Memory B cell (primary cell): ENCODE data around the gene DCAF5.

Experiments used
- ATAC-seq: fragments of 150-1000 bp; cut with Tn5 transposase; 2 replicates; pipeline ENCODE4 v1.10.0; 2021; ENCODE audit warnings: low read depth, mild to moderate bottlenecking, moderate library complexity
- DNase-seq, 2 donors: peaks; one replicate each; pipeline ENCODE4 v3.0.0; 2022; ENCODE audit warnings: low spot score in 2 of 2
- H3K27ac Mint-ChIP-seq: one replicate; pipeline ENCODE4 v1.8.0; 2022; ENCODE audit warnings: mild to moderate bottlenecking, moderate library complexity, mixed read lengths
- H3K27me3 Mint-ChIP-seq: one replicate; pipeline ENCODE4 v1.8.0; 2022; ENCODE audit warnings: mixed read lengths
- H3K36me3 Mint-ChIP-seq: one replicate; pipeline ENCODE4 v1.8.0; 2022; ENCODE audit warnings: mild to moderate bottlenecking, mixed read lengths
- H3K4me1 Mint-ChIP-seq: one replicate; pipeline ENCODE4 v1.8.0; 2022; ENCODE audit warnings: mixed read lengths
- H3K4me3 Mint-ChIP-seq: one replicate; pipeline ENCODE4 v1.8.0; 2022; ENCODE audit warnings: mild to moderate bottlenecking, moderate library complexity, mixed read lengths
- H3K9me3 Mint-ChIP-seq: one replicate; pipeline ENCODE4 v1.8.0; 2022; ENCODE audit warnings: mixed read lengths

Gene DCAF5

GRCh38 chr14:69132513-69133181, 20.3 kb downstream of the DCAF5 start:
- Mint-ChIP-seq H3K9me3 (no peaks in the 10 kb centered on the region), H3K4me1 (peaks cover 23% of the 10 kb centered on the region), H3K27ac (peak overlapping the region; percentile 42), H3K27me3 (no peaks in the 10 kb centered on the region), H3K4me3 (no peak overlapping the region), H3K36me3 (peaks cover 4% of the 10 kb centered on the region)
- DNase-seq, result no peak
- ATAC-seq, result no peak

GRCh38 chr14:69131176-69131575, 21.7 kb downstream of the DCAF5 start:
- no peak for DNase-seq
- H3K27me3 Mint-ChIP-seq, result no peaks in the 10 kb centered on the region
- H3K4me3 Mint-ChIP-seq, result no peak overlapping the region
- H3K9me3 Mint-ChIP-seq, result no peaks in the 10 kb centered on the region
- peaks cover 24% of the 10 kb centered on the region for H3K4me1 Mint-ChIP-seq
- H3K36me3 Mint-ChIP-seq, result peaks cover 1% of the 10 kb centered on the region
- peak overlapping the region; percentile 42 for H3K27ac Mint-ChIP-seq
- ATAC-seq, result no peak

- Mint-ChIP-seq H3K4me3 (no peak overlapping the region), H3K27ac (peak overlapping the region; percentile 58), H3K9me3 (no peaks in the 10 kb centered on the region)
These were observed 23.5 kb downstream of the DCAF5 start for GRCh38 chr14:69129264-69129880.

GRCh38 chr14:69118305-69118704, 34.6 kb downstream of the DCAF5 start:
- no peak for ATAC-seq
- H3K27me3 Mint-ChIP-seq, result no peaks in the 10 kb centered on the region
- DNase-seq, result no peak
- H3K36me3 Mint-ChIP-seq, result peaks cover 33% of the 10 kb centered on the region
- no peak overlapping the region for H3K27ac Mint-ChIP-seq
- no peak overlapping the region for H3K4me3 Mint-ChIP-seq
- peaks cover 18% of the 10 kb centered on the region for H3K4me1 Mint-ChIP-seq
- no peaks in the 10 kb centered on the region for H3K9me3 Mint-ChIP-seq

More at GRCh38 chr14:69129264-69129880, 23.5 kb downstream of the DCAF5 start:
- H3K4me1 Mint-ChIP-seq, result peaks cover 33% of the 10 kb centered on the region
- H3K36me3 Mint-ChIP-seq, result peaks cover 1% of the 10 kb centered on the region
- ATAC-seq (peak; percentile 87), DNase-seq (peak; percentile 58 to 66)
- no peaks in the 10 kb centered on the region for H3K27me3 Mint-ChIP-seq

- ATAC-seq (peak; percentile 19), DNase-seq (no peak)
- Mint-ChIP-seq H3K27me3 (no peaks in the 10 kb centered on the region), H3K9me3 (no peaks in the 10 kb centered on the region), H3K27ac (peak overlapping the region; percentile 8), H3K36me3 (peaks cover 35% of the 10 kb centered on the region), H3K4me1 (peaks cover 18% of the 10 kb centered on the region), H3K4me3 (no peak overlapping the region)
These were observed 35.7 kb downstream of the DCAF5 start for GRCh38 chr14:69117020-69117767.

GRCh38 chr14:69115407-69116185, 37.3 kb downstream of the DCAF5 start:
- H3K9me3 Mint-ChIP-seq, result no peaks in the 10 kb centered on the region
- DNase-seq (no peak), ATAC-seq (no peak)
- no peak overlapping the region for H3K4me3 Mint-ChIP-seq
- peaks cover 25% of the 10 kb centered on the region for H3K36me3 Mint-ChIP-seq
- no peaks in the 10 kb centered on the region for H3K27me3 Mint-ChIP-seq
- H3K4me1 Mint-ChIP-seq, result peaks cover 9% of the 10 kb centered on the region
- H3K27ac Mint-ChIP-seq, result peak overlapping the region; percentile 17

GRCh38 chr14:69114763-69115162, 38.2 kb downstream of the DCAF5 start:
- ATAC-seq (no peak), DNase-seq (no peak)
- Mint-ChIP-seq H3K27ac (no peak overlapping the region), H3K36me3 (peaks cover 27% of the 10 kb centered on the region), H3K4me1 (peaks cover 9% of the 10 kb centered on the region), H3K4me3 (no peak overlapping the region), H3K27me3 (no peaks in the 10 kb centered on the region), H3K9me3 (no peaks in the 10 kb centered on the region)

- no peaks in the 10 kb centered on the region for H3K27me3 Mint-ChIP-seq
- DNase-seq, result no peak
- H3K4me3 Mint-ChIP-seq, result no peak overlapping the region
- no peaks in the 10 kb centered on the region for H3K9me3 Mint-ChIP-seq
- H3K36me3 Mint-ChIP-seq, result peaks cover 22% of the 10 kb centered on the region
- no peak overlapping the region for H3K27ac Mint-ChIP-seq
- H3K4me1 Mint-ChIP-seq, result peaks cover 2% of the 10 kb centered on the region
- ATAC-seq, result no peak
These were observed 44.6 kb downstream of the DCAF5 start for GRCh38 chr14:69108358-69108757.

- Mint-ChIP-seq H3K4me3 (no peak overlapping the region), H3K27me3 (no peaks in the 10 kb centered on the region), H3K4me1 (peaks cover 3% of the 10 kb centered on the region), H3K9me3 (no peaks in the 10 kb centered on the region), H3K36me3 (peaks cover 21% of the 10 kb centered on the region), H3K27ac (no peak overlapping the region)
- ATAC-seq (peak; percentile 42), DNase-seq (peak in 1 of 2 donors; percentile 4)
These were observed 45.4 kb downstream of the DCAF5 start for GRCh38 chr14:69107407-69108003.

- Mint-ChIP-seq H3K27ac (no peak overlapping the region), H3K9me3 (no peaks in the 10 kb centered on the region), H3K4me3 (no peak overlapping the region), H3K36me3 (peaks cover 19% of the 10 kb centered on the region), H3K27me3 (no peaks in the 10 kb centered on the region), H3K4me1 (peaks cover 4% of the 10 kb centered on the region)
- no peak for ATAC-seq
- no peak for DNase-seq
These were observed 46.5 kb downstream of the DCAF5 start for GRCh38 chr14:69106451-69106850.

- H3K27ac Mint-ChIP-seq, result no peak overlapping the region
- H3K4me3 Mint-ChIP-seq, result no peak overlapping the region
- H3K27me3 Mint-ChIP-seq, result no peaks in the 10 kb centered on the region
- peaks cover 19% of the 10 kb centered on the region for H3K36me3 Mint-ChIP-seq
- ATAC-seq, result no peak
- H3K4me1 Mint-ChIP-seq, result peaks cover 6% of the 10 kb centered on the region
- H3K9me3 Mint-ChIP-seq, result no peaks in the 10 kb centered on the region
- no peak for DNase-seq
These were observed 47.6 kb downstream of the DCAF5 start for GRCh38 chr14:69105326-69105725.

- DNase-seq (no peak), ATAC-seq (no peak)
- Mint-ChIP-seq H3K36me3 (peaks cover 23% of the 10 kb centered on the region), H3K27ac (no peak overlapping the region), H3K4me1 (peaks cover 6% of the 10 kb centered on the region), H3K9me3 (no peaks in the 10 kb centered on the region), H3K27me3 (no peaks in the 10 kb centered on the region), H3K4me3 (no peak overlapping the region)
These were observed 51.5 kb downstream of the DCAF5 start for GRCh38 chr14:69101331-69101826.

GRCh38 chr14:69097974-69098373, 54.9 kb downstream of the DCAF5 start:
- peaks cover 15% of the 10 kb centered on the region for H3K36me3 Mint-ChIP-seq
- no peak for ATAC-seq
- H3K9me3 Mint-ChIP-seq, result no peaks in the 10 kb centered on the region
- DNase-seq, result no peak
- H3K4me3 Mint-ChIP-seq, result no peak overlapping the region
- H3K27me3 Mint-ChIP-seq, result no peaks in the 10 kb centered on the region
- H3K27ac Mint-ChIP-seq, result no peak overlapping the region
- H3K4me1 Mint-ChIP-seq, result peaks cover 6% of the 10 kb centered on the region
